Measurements from ENCODE around the gene ATOH7. TPM values are rescaled to one million over a fixed set of nuclear protein-coding genes. Genes with fewer than 3 reads are reported as not detected.
A peak's percentile ranks its signal among the peaks of the same experiment; 100 is the strongest.

The ATOH7 gene
- polyA plus RNA-seq, 3 donors: not detected

- no peak overlapping the region for H3K27ac Mint-ChIP-seq
- no peaks in the 10 kb centered on the region for H3K36me3 Mint-ChIP-seq
- intact Hi-C loops (cut with micrococcal nuclease): loop anchor here (5.0 kb wide), 2 partner anchors 91 to 136 kb away; no protein-coding TSS in a partner anchor
- H3K9me3 Mint-ChIP-seq: peaks cover 0 to 2% (median 0%) of the 10 kb centered on the region in 7 donors
- Histone ChIP-seq H3K27ac (ENCODE audit: low read depth in 1 of 2, low read length in 2 of 2) (no peak overlapping the region), H2AFZ (ENCODE audit: insufficient read depth, low read depth, low read length, poor library complexity, severe bottlenecking) (no peak overlapping the region), H3K79me2 (ENCODE audit: insufficient read depth, low read length) (no peaks in the 10 kb centered on the region), H3K36me3 (replicated peaks in 1 of 2; ENCODE audit: control insufficient read depth in 1 of 2, insufficient read depth in 2 of 2, low read length in 2 of 2) (no peaks in the 10 kb centered on the region), H4K20me1 (ENCODE audit: insufficient read depth, low read length) (no peaks in the 10 kb centered on the region), H3K4me2 (replicated peaks; ENCODE audit: extremely low read depth, low read length, poor library complexity, severe bottlenecking) (no peak overlapping the region), H3K9ac (ENCODE audit: insufficient read depth, low read length, poor library complexity, severe bottlenecking) (no peak overlapping the region), H3K9me3 (replicated peaks in 1 of 2; ENCODE audit: control insufficient read depth in 1 of 2, insufficient read depth in 1 of 2, low read length in 2 of 2) (no peaks in the 10 kb centered on the region), H3K27me3 (ENCODE audit: control insufficient read depth in 2 of 2, insufficient read depth in 2 of 2, low read length in 2 of 2) (no peaks in the 10 kb centered on the region), H3K4me1 (ENCODE audit: control insufficient read depth in 1 of 2, insufficient read depth in 2 of 2, low read length in 2 of 2) (no peaks in the 10 kb centered on the region), H3K4me3 (replicated peaks in 1 of 3; ENCODE audit: low read depth in 2 of 3, low read length in 3 of 3) (no peak overlapping the region)
- no CpG with 5 or more reads among the region's 1 CpG for WGBS (ENCODE audit: insufficient coverage)
- H3K4me3 Mint-ChIP-seq: no peak overlapping the region
- peaks cover 2 to 9% (median 7%) of the 10 kb centered on the region in 3 donors for H3K27me3 Mint-ChIP-seq (ENCODE audit: low read depth in 3 of 3)
- H3K4me1 Mint-ChIP-seq: no peaks in the 10 kb centered on the region
- no peak for DNase-seq
- no peak for TF ChIP-seq CTCF (IDR thresholded peaks at IDR 0.05)
Observed at GRCh38 chr10:68211669-68212068, 20.2 kb downstream of the ATOH7 start.

GRCh38 chr10:68208424-68209042, 23.4 kb downstream of the ATOH7 start:
- H3K4me1 ChIP-seq (ENCODE audit: control insufficient read depth in 1 of 2, insufficient read depth in 2 of 2, low read length in 2 of 2): no peaks in the 10 kb centered on the region
- Mint-ChIP-seq H3K9me3 (peaks cover 0 to 2% (median 0%) of the 10 kb centered on the region in 7 donors), H3K27ac (no peak overlapping the region), H3K27me3 (ENCODE audit: low read depth in 3 of 3) (peaks cover 0 to 10% (median 7%) of the 10 kb centered on the region in 3 donors), H3K36me3 (no peaks in the 10 kb centered on the region), H3K4me1 (peaks cover 2% of the 10 kb centered on the region), H3K4me3 (no peak overlapping the region)
- intact Hi-C loops (cut with micrococcal nuclease): no loop called here
- no peak overlapping the region for H3K9ac ChIP-seq (ENCODE audit: insufficient read depth, low read length, poor library complexity, severe bottlenecking)
- peak in 2 of 3 donors; percentile 7 to 9 for DNase-seq
- H2AFZ ChIP-seq (ENCODE audit: insufficient read depth, low read depth, low read length, poor library complexity, severe bottlenecking): no peak overlapping the region
- TF ChIP-seq CTCF (IDR thresholded peaks at IDR 0.05): peak; percentile 21
- H3K4me3 ChIP-seq (replicated peaks in 1 of 3; ENCODE audit: low read depth in 2 of 3, low read length in 3 of 3): no peak overlapping the region
- H3K4me2 ChIP-seq (replicated peaks; ENCODE audit: extremely low read depth, low read length, poor library complexity, severe bottlenecking): no peak overlapping the region
- H3K27me3 ChIP-seq (ENCODE audit: control insufficient read depth in 2 of 2, insufficient read depth in 2 of 2, low read length in 2 of 2): no peaks in the 10 kb centered on the region
- H3K36me3 ChIP-seq (replicated peaks in 1 of 2; ENCODE audit: control insufficient read depth in 1 of 2, insufficient read depth in 2 of 2, low read length in 2 of 2): no peaks in the 10 kb centered on the region
- no peaks in the 10 kb centered on the region for H3K9me3 ChIP-seq (replicated peaks in 1 of 2; ENCODE audit: control insufficient read depth in 1 of 2, insufficient read depth in 1 of 2, low read length in 2 of 2)
- 81% methylated on average over 3 of the region's 10 CpGs for WGBS (ENCODE audit: insufficient coverage)
- no peaks in the 10 kb centered on the region for H4K20me1 ChIP-seq (ENCODE audit: insufficient read depth, low read length)
- H3K79me2 ChIP-seq (ENCODE audit: insufficient read depth, low read length): no peaks in the 10 kb centered on the region
- no peak overlapping the region for H3K27ac ChIP-seq (ENCODE audit: low read depth in 1 of 2, low read length in 2 of 2)

Measured in CD14-positive monocyte (primary cell).